Measurements from ENCODE around the gene ID3.
A peak's percentile ranks its signal among the peaks of the same experiment; 100 is the strongest.

ID3 gene

DNA sequence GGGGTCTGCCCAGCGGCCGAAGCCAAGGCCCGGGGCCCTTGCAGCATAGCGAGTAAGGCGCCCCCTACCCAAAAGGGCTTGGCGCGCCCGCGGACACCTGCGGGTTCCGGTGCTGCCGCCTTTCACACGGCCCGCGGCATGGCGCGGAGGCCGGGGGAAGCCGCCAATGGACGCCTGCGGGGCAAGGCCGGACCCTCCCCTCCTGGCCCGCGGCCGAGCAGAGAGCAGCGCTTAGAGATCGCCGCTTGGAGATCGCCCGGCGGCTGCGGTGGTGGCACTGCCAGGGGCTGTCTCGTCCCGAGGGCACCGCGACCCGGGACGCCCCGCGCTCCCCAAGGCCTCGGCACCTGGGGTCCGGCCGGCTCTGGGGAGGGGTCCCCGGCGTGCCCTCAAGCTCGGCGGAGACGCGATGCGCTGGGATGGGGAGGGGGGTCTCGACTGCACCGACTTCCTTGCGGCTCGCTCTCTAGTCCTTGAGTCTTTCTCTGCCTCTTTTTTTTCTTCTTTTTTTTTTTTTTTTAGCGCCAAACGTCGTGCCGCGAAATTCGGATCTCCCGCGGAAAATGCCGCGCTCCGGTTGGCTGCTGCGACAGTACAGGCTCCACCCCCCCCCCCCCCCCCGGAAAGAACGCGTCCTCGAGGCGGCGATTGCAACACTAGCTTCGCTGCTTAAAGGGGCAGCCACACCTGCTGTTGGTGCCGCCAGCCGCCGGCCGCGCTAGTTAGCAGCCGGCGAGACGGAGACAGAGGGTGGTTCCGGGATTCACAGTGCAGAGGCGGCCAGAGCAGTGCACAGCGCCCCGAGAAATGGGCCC, 28.3 kb downstream of the ID3 start, which contains the start of gene E2F2 (continued):
- TF ChIP-seq, protein P1, sequence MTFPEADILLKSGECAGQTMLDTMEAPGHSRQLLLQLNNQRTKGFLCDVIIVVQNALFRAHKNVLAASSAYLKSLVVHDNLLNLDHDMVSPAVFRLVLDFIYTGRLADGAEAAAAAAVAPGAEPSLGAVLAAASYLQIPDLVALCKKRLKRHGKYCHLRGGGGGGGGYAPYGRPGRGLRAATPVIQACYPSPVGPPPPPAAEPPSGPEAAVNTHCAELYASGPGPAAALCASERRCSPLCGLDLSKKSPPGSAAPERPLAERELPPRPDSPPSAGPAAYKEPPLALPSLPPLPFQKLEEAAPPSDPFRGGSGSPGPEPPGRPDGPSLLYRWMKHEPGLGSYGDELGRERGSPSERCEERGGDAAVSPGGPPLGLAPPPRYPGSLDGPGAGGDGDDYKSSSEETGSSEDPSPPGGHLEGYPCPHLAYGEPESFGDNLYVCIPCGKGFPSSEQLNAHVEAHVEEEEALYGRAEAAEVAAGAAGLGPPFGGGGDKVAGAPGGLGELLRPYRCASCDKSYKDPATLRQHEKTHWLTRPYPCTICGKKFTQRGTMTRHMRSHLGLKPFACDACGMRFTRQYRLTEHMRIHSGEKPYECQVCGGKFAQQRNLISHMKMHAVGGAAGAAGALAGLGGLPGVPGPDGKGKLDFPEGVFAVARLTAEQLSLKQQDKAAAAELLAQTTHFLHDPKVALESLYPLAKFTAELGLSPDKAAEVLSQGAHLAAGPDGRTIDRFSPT (tag by site-specific recombination; IDR thresholded peaks at IDR 0.05), result peak; percentile 92
- TF ChIP-seq ZNF76 (tag by site-specific recombination; IDR thresholded peaks at IDR 0.05; ENCODE audit: borderline replicate concordance, low read depth) (peak; percentile 60; the same call in 1 of the 2 replicates), ZNF114 (tag by site-specific recombination; IDR thresholded peaks at IDR 0.05) (no peak), ZBTB21 (tag by site-specific recombination; IDR thresholded peaks at IDR 0.05) (0 out of 2 replicates have a peak, but pooled peaks have one; percentile 37), ZNF701 (tag by site-specific recombination; IDR thresholded peaks at IDR 0.05) (no peak), SP7 (tag by site-specific recombination; IDR thresholded peaks at IDR 0.05) (peak; percentile 79), GFI1B (tag by site-specific recombination; IDR thresholded peaks at IDR 0.05) (no peak), YY1 (tag by site-specific recombination; IDR thresholded peaks at IDR 0.05) (no peak; the same call in 1 of the 2 replicates), EGR2 (tag by site-specific recombination; IDR thresholded peaks at IDR 0.05; ENCODE audit: low read depth) (no peak), SETDB1 (IDR thresholded peaks at IDR 0.05; ENCODE audit: insufficient read length, low read length) (no peak), ZNF768 (tag by site-specific recombination; IDR thresholded peaks at IDR 0.05) (no peak), OSR2 (tag by site-specific recombination; IDR thresholded peaks at IDR 0.05) (no peak; the same call in 1 of the 2 replicates), HOXC10 (CRISPR knock-in tag; IDR thresholded peaks at IDR 0.05) (0 out of 2 replicates have a peak, but pooled peaks have one; percentile 60), MYNN (tag by site-specific recombination; IDR thresholded peaks at IDR 0.05; ENCODE audit: borderline replicate concordance) (no peak), ZNF292 (tag by site-specific recombination; IDR thresholded peaks at IDR 0.05; ENCODE audit: borderline replicate concordance, low read depth) (no peak), ZNF366 (tag by site-specific recombination; conservative IDR thresholded peaks at IDR 0.05) (peak; percentile 60; the same call in 1 of the 2 replicates), ZBTB8A (tag by site-specific recombination; IDR thresholded peaks at IDR 0.05) (peak; percentile 85)
- TF ChIP-seq, protein P2, sequence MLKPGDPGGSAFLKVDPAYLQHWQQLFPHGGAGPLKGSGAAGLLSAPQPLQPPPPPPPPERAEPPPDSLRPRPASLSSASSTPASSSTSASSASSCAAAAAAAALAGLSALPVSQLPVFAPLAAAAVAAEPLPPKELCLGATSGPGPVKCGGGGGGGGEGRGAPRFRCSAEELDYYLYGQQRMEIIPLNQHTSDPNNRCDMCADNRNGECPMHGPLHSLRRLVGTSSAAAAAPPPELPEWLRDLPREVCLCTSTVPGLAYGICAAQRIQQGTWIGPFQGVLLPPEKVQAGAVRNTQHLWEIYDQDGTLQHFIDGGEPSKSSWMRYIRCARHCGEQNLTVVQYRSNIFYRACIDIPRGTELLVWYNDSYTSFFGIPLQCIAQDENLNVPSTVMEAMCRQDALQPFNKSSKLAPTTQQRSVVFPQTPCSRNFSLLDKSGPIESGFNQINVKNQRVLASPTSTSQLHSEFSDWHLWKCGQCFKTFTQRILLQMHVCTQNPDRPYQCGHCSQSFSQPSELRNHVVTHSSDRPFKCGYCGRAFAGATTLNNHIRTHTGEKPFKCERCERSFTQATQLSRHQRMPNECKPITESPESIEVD (tag by site-specific recombination; IDR thresholded peaks at IDR 0.05), result no peak
- TF ChIP-seq, protein P3, sequence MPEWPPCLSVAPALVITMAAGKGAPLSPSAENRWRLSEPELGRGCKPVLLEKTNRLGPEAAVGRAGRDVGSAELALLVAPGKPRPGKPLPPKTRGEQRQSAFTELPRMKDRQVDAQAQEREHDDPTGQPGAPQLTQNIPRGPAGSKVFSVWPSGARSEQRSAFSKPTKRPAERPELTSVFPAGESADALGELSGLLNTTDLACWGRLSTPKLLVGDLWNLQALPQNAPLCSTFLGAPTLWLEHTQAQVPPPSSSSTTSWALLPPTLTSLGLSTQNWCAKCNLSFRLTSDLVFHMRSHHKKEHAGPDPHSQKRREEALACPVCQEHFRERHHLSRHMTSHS (tag by site-specific recombination; IDR thresholded peaks at IDR 0.05), result no peak; the same call in 1 of the 2 replicates
- TF ChIP-seq, protein P4, sequence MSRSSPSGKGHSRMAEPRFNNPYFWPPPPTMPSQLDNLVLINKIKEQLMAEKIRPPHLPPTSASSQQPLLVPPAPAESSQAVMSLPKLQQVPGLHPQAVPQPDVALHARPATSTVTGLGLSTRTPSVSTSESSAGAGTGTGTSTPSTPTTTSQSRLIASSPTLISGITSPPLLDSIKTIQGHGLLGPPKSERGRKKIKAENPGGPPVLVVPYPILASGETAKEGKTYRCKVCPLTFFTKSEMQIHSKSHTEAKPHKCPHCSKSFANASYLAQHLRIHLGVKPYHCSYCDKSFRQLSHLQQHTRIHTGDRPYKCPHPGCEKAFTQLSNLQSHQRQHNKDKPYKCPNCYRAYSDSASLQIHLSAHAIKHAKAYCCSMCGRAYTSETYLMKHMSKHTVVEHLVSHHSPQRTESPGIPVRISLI (tag by site-specific recombination; IDR thresholded peaks at IDR 0.05), result peak; percentile 98
- TF ChIP-seq, protein P5, sequence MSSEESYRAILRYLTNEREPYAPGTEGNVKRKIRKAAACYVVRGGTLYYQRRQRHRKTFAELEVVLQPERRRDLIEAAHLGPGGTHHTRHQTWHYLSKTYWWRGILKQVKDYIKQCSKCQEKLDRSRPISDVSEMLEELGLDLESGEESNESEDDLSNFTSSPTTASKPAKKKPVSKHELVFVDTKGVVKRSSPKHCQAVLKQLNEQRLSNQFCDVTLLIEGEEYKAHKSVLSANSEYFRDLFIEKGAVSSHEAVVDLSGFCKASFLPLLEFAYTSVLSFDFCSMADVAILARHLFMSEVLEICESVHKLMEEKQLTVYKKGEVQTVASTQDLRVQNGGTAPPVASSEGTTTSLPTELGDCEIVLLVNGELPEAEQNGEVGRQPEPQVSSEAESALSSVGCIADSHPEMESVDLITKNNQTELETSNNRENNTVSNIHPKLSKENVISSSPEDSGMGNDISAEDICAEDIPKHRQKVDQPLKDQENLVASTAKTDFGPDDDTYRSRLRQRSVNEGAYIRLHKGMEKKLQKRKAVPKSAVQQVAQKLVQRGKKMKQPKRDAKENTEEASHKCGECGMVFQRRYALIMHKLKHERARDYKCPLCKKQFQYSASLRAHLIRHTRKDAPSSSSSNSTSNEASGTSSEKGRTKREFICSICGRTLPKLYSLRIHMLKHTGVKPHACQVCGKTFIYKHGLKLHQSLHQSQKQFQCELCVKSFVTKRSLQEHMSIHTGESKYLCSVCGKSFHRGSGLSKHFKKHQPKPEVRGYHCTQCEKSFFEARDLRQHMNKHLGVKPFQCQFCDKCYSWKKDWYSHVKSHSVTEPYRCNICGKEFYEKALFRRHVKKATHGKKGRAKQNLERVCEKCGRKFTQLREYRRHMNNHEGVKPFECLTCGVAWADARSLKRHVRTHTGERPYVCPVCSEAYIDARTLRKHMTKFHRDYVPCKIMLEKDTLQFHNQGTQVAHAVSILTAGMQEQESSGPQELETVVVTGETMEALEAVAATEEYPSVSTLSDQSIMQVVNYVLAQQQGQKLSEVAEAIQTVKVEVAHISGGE (tag by site-specific recombination; conservative IDR thresholded peaks at IDR 0.05; ENCODE audit: low read depth), result peak; percentile 49
- TF ChIP-seq, protein P6, sequence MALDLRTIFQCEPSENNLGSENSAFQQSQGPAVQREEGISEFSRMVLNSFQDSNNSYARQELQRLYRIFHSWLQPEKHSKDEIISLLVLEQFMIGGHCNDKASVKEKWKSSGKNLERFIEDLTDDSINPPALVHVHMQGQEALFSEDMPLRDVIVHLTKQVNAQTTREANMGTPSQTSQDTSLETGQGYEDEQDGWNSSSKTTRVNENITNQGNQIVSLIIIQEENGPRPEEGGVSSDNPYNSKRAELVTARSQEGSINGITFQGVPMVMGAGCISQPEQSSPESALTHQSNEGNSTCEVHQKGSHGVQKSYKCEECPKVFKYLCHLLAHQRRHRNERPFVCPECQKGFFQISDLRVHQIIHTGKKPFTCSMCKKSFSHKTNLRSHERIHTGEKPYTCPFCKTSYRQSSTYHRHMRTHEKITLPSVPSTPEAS (tag by site-specific recombination; IDR thresholded peaks at IDR 0.05), result no peak
- TF ChIP-seq, protein P7, sequence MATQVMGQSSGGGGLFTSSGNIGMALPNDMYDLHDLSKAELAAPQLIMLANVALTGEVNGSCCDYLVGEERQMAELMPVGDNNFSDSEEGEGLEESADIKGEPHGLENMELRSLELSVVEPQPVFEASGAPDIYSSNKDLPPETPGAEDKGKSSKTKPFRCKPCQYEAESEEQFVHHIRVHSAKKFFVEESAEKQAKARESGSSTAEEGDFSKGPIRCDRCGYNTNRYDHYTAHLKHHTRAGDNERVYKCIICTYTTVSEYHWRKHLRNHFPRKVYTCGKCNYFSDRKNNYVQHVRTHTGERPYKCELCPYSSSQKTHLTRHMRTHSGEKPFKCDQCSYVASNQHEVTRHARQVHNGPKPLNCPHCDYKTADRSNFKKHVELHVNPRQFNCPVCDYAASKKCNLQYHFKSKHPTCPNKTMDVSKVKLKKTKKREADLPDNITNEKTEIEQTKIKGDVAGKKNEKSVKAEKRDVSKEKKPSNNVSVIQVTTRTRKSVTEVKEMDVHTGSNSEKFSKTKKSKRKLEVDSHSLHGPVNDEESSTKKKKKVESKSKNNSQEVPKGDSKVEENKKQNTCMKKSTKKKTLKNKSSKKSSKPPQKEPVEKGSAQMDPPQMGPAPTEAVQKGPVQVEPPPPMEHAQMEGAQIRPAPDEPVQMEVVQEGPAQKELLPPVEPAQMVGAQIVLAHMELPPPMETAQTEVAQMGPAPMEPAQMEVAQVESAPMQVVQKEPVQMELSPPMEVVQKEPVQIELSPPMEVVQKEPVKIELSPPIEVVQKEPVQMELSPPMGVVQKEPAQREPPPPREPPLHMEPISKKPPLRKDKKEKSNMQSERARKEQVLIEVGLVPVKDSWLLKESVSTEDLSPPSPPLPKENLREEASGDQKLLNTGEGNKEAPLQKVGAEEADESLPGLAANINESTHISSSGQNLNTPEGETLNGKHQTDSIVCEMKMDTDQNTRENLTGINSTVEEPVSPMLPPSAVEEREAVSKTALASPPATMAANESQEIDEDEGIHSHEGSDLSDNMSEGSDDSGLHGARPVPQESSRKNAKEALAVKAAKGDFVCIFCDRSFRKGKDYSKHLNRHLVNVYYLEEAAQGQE (tag by site-specific recombination; IDR thresholded peaks at IDR 0.05), result no peak

Data from HEK293 (cell line).